ENCODE results near the gene PRKACG. TPM values are rescaled to one million over a fixed set of nuclear protein-coding genes. Genes with fewer than 3 reads are reported as not detected.

PRKACG gene
- total RNA-seq, 2 donors from 2014 or later: not detected

DNA sequence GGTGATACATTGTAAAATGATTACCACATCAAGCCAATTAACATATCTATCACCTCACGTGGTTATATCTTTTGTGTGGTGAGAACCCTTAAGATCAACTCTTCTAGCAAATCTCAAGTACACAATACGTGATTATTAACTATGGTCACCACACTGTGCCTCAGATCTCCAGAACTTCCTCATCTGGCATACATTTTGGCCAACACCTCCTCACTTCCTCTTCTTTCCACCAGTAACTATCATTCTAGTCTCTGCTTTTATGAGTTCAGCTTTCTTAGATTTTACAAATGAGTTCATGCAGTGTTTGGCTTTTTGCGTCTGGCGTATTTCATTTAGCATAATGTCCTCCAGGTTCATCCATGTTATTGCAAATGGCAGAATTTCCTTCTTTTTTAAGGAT is 35.8 kb downstream of the PRKACG start:
- H3K36me3 ChIP-seq: no peaks in the 10 kb centered on the region
- ATAC-seq (ENCODE audit: insufficient number of reproducible peaks, low FRiP score, low read depth) (no peak), DNase-seq (ENCODE audit: low spot score) (no peak)
- H3K4me1 ChIP-seq (ENCODE audit: control insufficient read depth in 1 of 2, low read depth in 2 of 2): no peaks in the 10 kb centered on the region
- no peak overlapping the region for H3K27ac ChIP-seq
- H3K27me3 ChIP-seq (replicated peaks; ENCODE audit: insufficient read depth): no peaks in the 10 kb centered on the region
- H3K4me3 ChIP-seq: no peak overlapping the region
- H3K9me3 ChIP-seq: no peaks in the 10 kb centered on the region
- TF ChIP-seq, protein P1, sequence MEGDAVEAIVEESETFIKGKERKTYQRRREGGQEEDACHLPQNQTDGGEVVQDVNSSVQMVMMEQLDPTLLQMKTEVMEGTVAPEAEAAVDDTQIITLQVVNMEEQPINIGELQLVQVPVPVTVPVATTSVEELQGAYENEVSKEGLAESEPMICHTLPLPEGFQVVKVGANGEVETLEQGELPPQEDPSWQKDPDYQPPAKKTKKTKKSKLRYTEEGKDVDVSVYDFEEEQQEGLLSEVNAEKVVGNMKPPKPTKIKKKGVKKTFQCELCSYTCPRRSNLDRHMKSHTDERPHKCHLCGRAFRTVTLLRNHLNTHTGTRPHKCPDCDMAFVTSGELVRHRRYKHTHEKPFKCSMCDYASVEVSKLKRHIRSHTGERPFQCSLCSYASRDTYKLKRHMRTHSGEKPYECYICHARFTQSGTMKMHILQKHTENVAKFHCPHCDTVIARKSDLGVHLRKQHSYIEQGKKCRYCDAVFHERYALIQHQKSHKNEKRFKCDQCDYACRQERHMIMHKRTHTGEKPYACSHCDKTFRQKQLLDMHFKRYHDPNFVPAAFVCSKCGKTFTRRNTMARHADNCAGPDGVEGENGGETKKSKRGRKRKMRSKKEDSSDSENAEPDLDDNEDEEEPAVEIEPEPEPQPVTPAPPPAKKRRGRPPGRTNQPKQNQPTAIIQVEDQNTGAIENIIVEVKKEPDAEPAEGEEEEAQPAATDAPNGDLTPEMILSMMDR (IDR thresholded peaks at IDR 0.05): no peak

DNA sequence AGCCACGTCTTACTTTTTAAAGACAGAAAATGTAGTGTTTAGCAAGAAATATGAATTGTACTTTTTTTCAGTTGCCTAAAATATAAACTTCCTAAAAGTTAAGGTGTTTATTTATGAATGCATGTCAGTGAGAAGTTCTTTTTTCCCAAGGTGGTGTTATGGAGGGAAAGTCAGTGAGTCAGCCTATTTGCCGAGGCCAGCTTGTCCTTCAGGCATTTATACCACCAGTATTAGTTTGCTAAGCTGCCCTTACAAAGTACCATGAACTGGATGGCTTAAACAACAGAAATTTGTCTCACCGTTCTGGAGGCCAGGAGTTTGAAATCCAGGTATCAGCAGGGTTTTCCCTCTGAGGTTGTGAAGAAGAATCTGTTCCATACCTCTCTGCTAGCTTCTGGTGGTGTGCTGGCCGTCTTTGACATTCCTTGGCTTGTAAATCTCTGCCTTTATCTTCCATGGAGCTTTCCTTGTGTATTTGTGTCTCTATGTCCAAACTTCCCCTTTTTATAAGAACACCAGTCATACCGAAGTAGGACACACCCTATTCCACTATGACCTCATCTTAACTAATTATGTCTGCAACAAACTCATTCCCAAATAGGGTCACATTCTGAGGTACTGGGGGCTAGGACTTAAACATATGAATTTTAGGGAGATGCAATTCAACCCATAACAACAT is 38.4 kb downstream of the PRKACG start:
- H3K4me3 ChIP-seq: peak overlapping the region; percentile 53
- TF ChIP-seq, protein P1 (IDR thresholded peaks at IDR 0.05): no peak
- no peaks in the 10 kb centered on the region for H3K27me3 ChIP-seq (replicated peaks; ENCODE audit: insufficient read depth)
- H3K27ac ChIP-seq: peak overlapping the region in 1 of 2 donors; percentile 39
- DNase-seq (ENCODE audit: low spot score) (no peak), ATAC-seq (ENCODE audit: insufficient number of reproducible peaks, low FRiP score, low read depth) (no peak)
- no peaks in the 10 kb centered on the region for H3K36me3 ChIP-seq
- H3K9me3 ChIP-seq: no peaks in the 10 kb centered on the region
- no peaks in the 10 kb centered on the region for H3K4me1 ChIP-seq (ENCODE audit: control insufficient read depth in 1 of 2, low read depth in 2 of 2)

DNA sequence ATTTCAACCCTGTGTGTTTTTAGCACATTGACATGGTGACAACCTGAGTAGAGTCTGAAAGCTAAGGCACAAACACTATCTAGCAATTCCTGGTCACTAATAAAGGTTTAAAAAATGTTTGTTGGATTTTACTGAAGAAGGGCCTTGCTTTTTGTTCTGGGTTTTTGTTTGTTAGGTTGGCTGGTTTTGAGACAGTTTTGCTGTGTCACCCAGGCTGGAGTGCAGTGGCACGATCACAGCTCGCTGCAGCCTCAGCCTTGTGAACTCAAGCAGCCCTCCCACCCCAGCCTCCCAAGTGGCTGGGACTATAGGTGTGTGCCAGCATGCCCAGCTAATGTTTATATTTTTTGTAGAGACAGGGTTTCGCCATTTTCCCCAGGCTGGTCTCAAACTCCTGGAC is 39.0 kb downstream of the PRKACG start:
- Histone ChIP-seq H3K36me3 (no peaks in the 10 kb centered on the region), H3K4me1 (ENCODE audit: control insufficient read depth in 1 of 2, low read depth in 2 of 2) (no peaks in the 10 kb centered on the region), H3K9me3 (no peaks in the 10 kb centered on the region), H3K27me3 (replicated peaks; ENCODE audit: insufficient read depth) (no peaks in the 10 kb centered on the region), H3K4me3 (peak overlapping the region; percentile 53), H3K27ac (peak overlapping the region in 1 of 2 donors; percentile 39)
- no peak for DNase-seq (ENCODE audit: low spot score)
- no peak for ATAC-seq (ENCODE audit: insufficient number of reproducible peaks, low FRiP score, low read depth)
- TF ChIP-seq, protein P1 (IDR thresholded peaks at IDR 0.05): no peak

DNA sequence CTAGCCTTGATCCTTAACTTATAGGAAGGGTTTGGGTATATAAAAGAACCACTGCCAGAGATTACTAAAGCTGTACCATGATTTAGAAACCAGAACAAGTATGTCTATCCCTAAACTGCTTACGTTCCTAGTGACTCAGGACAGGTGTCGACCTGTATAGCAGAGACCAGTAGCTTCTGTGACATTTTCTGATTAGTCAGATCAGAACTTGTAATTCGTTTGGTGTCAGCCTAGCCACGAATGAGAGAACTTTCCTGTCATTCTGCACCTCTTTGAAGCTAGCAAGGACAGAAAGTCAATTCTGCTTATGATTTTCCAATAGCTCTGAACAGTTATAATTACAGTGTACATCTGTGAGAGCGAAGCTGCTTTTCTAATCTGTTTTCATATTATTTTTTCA is 39.5 kb downstream of the PRKACG start:
- TF ChIP-seq, protein P1 (IDR thresholded peaks at IDR 0.05): no peak
- ATAC-seq (ENCODE audit: insufficient number of reproducible peaks, low FRiP score, low read depth) (no peak), DNase-seq (ENCODE audit: low spot score) (no peak)
- H3K27me3 ChIP-seq (replicated peaks; ENCODE audit: insufficient read depth): no peaks in the 10 kb centered on the region
- no peaks in the 10 kb centered on the region for H3K4me1 ChIP-seq (ENCODE audit: control insufficient read depth in 1 of 2, low read depth in 2 of 2)
- H3K27ac ChIP-seq: no peak overlapping the region
- H3K36me3 ChIP-seq: no peaks in the 10 kb centered on the region
- H3K4me3 ChIP-seq: peak overlapping the region; percentile 53
- no peaks in the 10 kb centered on the region for H3K9me3 ChIP-seq

DNA sequence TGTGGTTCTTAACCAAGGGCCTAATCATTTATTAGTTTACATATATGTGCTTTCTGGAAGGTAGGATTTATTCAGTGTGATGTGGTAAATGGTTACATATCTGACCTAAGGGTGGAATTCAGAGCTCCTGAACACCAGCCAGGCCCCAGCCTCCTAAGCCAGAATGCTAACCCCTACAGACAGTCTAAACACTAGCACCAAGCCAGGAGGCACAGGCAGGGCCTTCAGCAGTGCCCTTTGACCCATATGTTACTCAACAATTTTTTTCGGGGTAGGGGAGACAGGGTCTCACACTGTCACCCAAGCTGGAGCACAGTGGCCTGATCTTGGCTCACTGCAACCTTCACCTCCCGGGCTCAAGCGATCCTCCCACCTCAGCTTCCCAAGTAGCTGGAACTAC is 40.3 kb downstream of the PRKACG start:
- ATAC-seq (ENCODE audit: insufficient number of reproducible peaks, low FRiP score, low read depth) (no peak), DNase-seq (ENCODE audit: low spot score) (no peak)
- Histone ChIP-seq H3K4me3 (peak overlapping the region; percentile 53), H3K27me3 (replicated peaks; ENCODE audit: insufficient read depth) (no peaks in the 10 kb centered on the region), H3K27ac (no peak overlapping the region), H3K36me3 (no peaks in the 10 kb centered on the region), H3K9me3 (no peaks in the 10 kb centered on the region), H3K4me1 (ENCODE audit: control insufficient read depth in 1 of 2, low read depth in 2 of 2) (no peaks in the 10 kb centered on the region)
- TF ChIP-seq, protein P1 (IDR thresholded peaks at IDR 0.05): no peak
